ENCODE results near the gene SCN1B.
"Not testable (repeated sequence)": the region's sequence is repeated elsewhere in the genome, so short reads cannot be mapped to it uniquely, and the experiment has no call there.

The SCN1B gene

GRCh38 chr19:35002037-35002535, 28.2 kb upstream of the SCN1B start:
- no peak for DNase-seq

DNA sequence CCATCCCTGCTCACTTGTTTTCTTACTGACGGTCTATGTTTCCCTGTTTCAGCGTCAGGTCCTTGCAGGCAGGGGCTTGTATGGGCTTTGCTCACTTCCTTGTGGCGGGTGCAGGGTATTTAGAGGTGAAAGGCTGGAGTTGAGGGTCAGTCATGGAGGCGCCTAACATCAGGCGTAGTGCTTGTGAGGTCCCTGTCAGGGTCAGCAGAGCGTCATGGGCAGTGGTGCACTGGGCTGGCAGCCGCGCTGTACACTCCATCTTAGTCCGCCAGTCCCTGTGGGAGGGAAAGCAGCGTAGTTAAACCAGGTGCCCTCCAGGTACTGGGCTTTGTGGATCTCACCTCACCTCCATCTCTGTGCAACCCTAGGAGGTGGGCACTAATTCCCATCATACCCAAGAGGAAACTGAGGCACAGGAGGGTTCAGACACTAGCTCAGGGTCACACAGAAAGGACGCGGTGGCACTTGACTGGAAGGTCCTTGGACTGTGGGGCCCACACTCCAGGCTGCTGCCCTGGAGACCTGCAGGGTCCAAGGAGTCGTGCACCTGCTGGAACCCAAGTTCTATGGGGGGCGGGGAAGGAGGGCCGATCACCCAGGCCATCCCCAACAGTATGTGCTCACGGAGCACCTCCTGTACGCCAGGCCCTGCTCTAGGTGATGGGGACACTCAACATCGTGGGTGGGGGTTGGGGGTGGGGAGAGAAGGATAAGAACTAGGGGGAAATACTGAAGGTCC, 25.6 kb upstream of the SCN1B start:
- DNase-seq: no peak

DNA sequence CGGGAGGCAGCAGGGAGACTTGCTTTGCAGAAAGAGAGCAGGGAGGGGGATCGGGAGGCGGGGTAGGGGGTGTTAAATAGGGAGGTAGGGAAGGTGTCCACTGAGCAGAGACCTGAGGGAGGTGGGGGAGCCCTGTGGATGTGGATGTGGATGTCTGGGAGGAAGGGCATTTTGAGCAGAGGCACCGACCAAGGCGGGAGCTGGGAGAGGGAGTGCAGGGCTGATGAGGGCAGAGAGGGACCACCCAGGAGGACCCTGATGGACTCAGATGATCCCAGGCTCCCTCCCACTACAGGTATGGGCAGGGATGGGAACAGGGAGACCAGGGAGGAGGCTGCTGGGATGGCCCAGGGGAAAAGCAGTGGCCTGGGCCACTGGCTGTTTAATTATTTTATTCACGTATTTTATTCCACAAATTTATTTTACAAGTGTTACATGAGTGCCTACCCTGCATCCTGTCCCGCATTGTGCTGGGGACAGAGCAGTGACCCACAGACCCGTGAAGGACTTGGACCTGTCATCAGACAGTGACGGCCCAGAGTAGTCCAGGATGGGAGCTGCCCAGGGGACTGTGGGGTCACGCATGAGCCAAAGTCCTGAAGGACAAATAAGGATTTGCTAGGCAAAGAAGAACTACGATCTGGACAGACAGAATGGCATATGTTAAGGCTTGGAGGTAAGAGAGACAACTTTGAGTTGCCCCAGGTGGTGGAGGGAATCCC, 24.9 kb upstream of the SCN1B start:
- DNase-seq: no peak

GRCh38 chr19:35006007-35006341, 24.3 kb upstream of the SCN1B start:
- not testable (repeated sequence) for DNase-seq

GRCh38 chr19:35006342-35006998, 23.8 kb upstream of the SCN1B start:
- no peak for DNase-seq

DNA sequence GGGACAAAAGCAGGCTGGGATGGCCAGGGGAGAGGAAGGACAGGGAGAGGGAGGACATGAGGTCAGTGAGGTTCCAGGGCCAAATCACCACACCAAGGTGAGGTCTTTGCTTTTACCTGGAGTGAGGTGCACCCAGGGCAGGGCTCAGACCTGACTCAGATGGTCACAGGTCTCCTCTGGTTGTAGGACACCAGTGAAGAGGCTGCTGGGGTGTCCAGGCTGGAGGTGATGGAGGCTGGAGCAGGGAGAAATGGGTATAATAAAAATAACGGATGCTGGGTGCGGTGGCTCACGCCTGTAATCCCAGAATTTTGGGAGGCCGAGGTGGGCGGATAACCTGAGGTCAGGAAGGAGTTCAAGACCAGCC, 23.3 kb upstream of the SCN1B start:
- no peak for DNase-seq

DNA sequence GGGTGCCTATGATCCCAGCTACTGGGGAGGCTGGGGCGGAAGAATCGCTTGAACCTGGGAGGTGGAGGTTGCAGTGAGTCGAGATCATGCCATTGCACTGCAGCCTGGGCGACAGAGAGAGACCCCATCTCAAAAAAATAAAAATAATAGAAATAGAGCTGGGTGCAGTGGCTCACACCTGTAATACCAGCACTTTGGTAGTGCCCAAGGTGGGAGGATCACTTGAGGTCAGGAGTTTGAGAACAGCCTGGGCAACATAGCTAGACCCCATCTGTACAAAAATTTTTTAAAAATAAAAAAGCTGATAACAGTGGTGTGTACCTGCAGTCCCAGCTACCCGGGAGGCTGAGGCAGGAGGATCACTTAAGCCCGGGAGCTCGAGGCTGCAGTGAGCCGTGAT, 22.8 kb upstream of the SCN1B start:
- DNase-seq: not testable (repeated sequence)

- DNase-seq: no peak
These were observed 21.4 kb upstream of the SCN1B start for GRCh38 chr19:35008891-35009341.

DNA sequence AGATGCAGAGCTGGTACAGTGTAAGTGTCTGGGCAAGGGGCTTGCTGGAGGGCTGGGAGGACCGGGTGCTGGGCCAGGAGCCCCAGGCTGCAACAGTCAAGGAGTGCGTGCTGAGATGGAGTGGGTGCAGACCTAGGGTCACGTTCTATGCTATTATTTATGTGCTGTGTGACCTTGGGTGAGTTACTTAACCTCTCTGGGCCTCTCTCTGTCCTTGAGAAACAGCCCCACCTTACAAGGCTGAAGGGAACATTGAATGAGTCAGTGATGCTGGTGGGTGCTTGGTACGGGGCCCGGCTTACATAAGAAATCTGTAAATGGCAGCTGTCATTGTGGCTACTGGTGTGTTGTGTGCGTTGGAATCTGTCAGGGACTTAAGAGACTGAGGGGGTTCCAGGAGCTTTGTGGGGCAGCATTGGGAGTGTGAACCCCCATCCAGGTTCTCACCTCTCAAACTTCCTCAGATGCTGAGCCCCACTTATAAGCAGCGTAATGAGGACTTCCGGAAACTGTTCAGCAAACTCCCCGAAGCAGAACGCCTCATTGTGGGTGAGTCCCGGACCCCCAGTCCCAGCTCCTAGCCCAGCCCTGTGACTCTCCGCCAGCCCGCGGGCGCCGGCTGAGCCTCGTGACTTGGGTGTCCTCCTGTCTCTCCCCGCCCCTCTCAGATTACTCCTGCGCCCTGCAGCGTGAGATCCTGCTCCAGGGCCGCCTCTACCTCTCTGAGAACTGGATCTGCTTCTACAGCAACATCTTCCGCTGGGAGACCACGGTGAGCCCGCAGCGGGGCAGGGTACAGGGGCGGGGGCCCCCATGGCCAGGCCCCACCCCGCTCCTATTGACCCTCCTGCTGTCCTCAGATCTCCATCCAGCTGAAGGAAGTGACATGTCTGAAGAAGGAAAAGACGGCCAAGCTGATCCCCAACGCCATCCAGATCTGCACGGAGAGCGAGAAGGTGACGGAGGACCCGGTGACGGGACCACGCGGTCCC, 20.6 kb upstream of the SCN1B start:
- no peak for DNase-seq

GRCh38 chr19:35011091-35011689, 19.1 kb upstream of the SCN1B start:
- DNase-seq: no peak

DNA sequence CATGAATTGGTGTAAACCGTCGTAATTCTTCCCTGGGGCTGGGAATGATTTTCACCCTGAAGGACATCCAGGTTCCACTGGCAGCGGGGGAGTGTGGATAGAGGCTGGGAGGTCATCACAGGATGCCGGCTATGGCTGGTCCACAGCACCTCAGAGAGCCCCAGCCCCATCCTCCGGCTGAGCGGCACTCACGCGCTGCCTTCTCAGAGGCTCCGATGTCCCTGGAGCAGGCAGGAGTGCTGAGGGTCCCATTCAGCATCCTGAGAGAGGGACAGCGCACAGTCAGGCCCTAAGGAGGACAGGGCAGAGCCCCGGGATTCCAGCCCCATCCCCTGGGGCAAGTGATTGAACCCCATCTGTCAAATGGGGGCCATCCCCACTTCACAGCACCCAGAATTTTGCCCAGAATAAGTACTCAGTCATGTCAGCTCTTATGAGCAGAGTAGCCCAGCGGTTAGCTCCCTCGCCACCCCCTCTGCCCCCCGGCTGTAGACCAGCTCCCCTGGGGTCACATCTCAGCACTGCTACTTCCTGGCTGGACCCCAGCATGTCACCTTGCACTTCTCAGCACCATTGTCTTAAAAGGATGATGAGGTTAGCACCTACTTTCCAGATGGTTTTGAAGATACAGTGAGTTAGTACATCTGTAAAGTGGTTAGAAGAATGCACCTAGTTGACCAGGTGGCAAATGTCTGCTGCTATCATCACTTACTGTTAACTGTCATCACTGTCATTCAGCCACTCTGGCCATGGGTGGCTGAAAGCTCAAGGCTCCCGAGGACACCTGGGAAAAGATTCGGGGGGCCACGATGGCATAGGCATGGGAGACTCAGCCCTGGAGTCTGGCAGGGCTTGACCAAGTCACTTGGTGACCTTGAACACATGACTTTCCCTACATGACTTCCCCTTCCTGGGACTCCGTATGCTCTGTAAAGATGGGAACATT, 18.3 kb upstream of the SCN1B start:
- no peak for DNase-seq

GRCh38 chr19:35013041-35013819, 17.0 kb upstream of the SCN1B start:
- DNase-seq: peak; percentile 44

DNA sequence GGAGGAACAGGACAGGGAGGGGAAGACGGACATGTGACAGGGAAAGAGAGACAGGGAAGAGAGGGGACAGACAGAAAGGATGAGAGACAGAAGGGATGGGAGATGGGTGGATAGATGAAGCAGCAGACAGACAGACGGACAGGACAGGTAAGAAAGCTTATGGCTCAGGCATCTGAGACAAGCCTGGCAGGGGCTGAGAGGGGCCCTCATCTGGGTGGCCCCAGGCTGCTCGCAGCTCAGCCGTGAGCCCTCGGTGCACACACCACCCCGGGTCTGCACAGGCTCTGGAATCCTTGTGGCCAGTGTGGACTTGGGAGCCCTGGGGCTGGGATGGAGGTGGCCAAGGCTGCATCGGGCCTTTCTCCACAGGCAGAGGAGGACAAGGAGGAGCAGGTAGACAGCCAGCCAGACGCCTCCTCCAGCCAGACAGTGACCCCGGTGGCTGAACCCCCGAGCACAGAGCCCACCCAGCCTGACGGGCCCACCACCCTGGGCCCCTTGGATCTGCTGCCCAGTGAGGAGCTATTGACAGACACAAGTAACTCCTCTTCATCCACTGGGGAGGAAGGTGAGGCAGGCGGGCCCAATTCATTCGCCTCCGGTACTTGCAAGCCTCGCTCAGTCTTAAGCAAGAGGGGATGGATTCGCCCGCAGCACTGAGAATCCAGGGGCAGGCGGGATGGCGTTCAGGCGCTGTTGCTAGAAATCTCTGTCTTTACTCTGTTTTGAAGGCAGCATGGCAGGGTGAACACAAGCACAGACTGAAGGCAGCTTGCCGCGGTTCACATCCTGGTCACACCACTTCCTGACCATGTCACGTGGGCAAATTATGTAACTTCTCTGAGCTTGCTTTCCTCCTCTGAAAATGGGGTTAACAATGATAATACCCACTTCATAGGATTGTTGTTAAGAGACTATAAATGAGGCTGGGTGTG, 16.2 kb upstream of the SCN1B start:
- DNase-seq: no peak

- DNase-seq: not testable (repeated sequence)
These were observed 15.5 kb upstream of the SCN1B start for GRCh38 chr19:35014774-35015173.

DNA sequence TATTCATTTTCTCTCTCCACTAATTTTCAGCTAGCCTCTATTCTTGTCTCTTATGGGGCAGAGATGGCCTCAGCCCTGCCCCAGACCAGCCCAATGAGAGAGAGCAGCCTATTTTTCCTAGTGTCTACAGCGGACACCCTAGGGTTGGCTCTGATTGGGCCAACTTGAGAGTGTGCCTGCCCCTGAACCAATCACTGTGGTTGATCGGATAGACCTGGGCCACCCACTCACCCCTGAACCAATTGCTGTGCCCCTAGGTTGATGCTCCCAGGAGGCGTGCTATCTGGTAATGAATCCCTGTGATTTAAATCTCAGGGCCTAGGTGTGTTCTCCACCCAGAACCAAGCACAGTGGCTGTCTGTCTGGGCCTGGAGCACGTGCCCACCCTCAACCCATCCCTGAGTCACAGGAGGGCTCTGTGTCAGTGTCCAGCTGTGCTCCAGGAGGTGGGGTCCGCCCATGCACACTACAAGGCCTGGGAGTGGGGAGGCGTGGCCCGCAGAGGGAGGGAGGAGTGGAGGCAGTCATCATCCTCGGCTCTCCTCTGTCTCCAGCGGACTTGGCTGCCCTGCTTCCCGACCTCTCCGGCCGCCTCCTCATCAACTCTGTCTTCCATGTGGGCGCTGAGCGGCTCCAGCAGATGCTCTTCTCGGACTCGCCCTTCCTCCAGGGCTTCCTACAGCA, 14.9 kb upstream of the SCN1B start:
- no peak for DNase-seq

GRCh38 chr19:35015954-35016351, 14.3 kb upstream of the SCN1B start:
- no peak for DNase-seq

- no peak for DNase-seq
These were observed 12.8 kb upstream of the SCN1B start for GRCh38 chr19:35017507-35017906.

GRCh38 chr19:35018379-35018778, 11.9 kb upstream of the SCN1B start:
- DNase-seq: no peak

Measured in NCI-H1694 (cell line).